Pancreas (tissue), 10 donors: ENCODE measurements around the gene FAM53B. TPM values are rescaled to one million over a fixed set of nuclear protein-coding genes. Genes with fewer than 3 reads are reported as not detected.

ENCODE experiments used
- ATAC-seq, 4 donors: fragments of 200-7000 bp; cut with Tn5 transposase; one replicate each; pipeline versions ENCODE4 v1.8.0 to v1.9.1; 2020; ENCODE audit warnings: mild to moderate bottlenecking in 4 of 4, moderate library complexity in 4 of 4
- DNase-seq, 6 donors: peaks; one replicate each; pipeline ENCODE4 v3.0.0-alpha.2; 2020
- FAIRE-seq: peaks from 2 replicates; lab custom pipeline; 2012; peaks lifted over from hg19 to GRCh38; lab: Jason Lieb, UNC
- H3K27ac ChIP-seq, 4 donors: fragments of 200-600 bp; sonication (generic); 1 replicate in 3 of 4; 2 replicates in 1 of 4; pipeline versions ENCODE4 v1.5.0 to v1.8.0; 2020
- H3K27me3 ChIP-seq, 4 donors: fragments of 200-600 bp; one replicate each; pipeline ENCODE4 v1.8.0; 2021
- H3K36me3 ChIP-seq, 3 donors: fragments of 200-600 bp; sonication (generic) in 1 of 3; one replicate each; pipeline versions ENCODE4 v1.5.0 to v1.8.0; 2020 to 2021
- H3K4me1 ChIP-seq, 3 donors: fragments of 200-600 bp; one replicate each; pipeline ENCODE4 v1.8.0; 2021
- H3K4me3 ChIP-seq, 4 donors: fragments of 200-600 bp; sonication (generic) in 2 of 4; one replicate each; pipeline versions ENCODE4 v1.5.0 to v1.8.0; 2020 to 2021
- H3K9me3 ChIP-seq, 4 donors: fragments of 200-600 bp; one replicate each; pipeline ENCODE4 v1.8.0; 2021
- CTCF ChIP-seq, 4 donors: fragments of 200-600 bp; sonication (generic) in 3 of 4; IDR thresholded peaks; one replicate each; pipeline versions ENCODE4 v1.5.0 to v1.8.0; 2021; ENCODE audit warnings: antibody characterized with exemption in 4 of 4
- WGBS, 2 donors: extraction: QIAGEN DNeasy Blood & Tissue Kit; methylation state at CpG; one replicate each; pipeline ENCODE4 v1.1.7; 2013; 5-methylcytosine and 5-hydroxymethylcytosine counted together
- intact Hi-C, 3 donors: fragments of 100-400 bp; cut with DNase I; formaldehyde crosslinking; loops; one replicate each; pipeline versions ENCODE4 v1.11.1 to v1.14.2; 2022
- polyA plus RNA-seq, 2 donors: library from polyadenylated mRNA; stranded (reverse); fragments of 200-250 nt; gene quantifications; one replicate each; pipeline ENCODE4 v1.2.3, GENCODE V29; 2013
- total RNA-seq, 6 donors: library from RNA; stranded (reverse); fragmentation: NEBNext Ultra II Directional in 4 of 6; extraction: Animal tissue kit (Norgen Biotek cat#: 25700) in 4 of 6; gene quantifications; one replicate each; pipeline versions ENCODE4 v1.2.1 to v1.2.4, GENCODE V29; 2021 to 2023
- donor health status: healthy with polysubstance abuse.
- donor health status: DM: no; HTN: no; CAD: no; lungs with moderate emphysema.
- donor health status: DM: no; HTN: no; CAD: no.
- donor health status: control.
- donor health status: control.
- donor health status: Bipolar disorder and iron deficiency.
- donor health status: DM: yes; HTN: yes; CAD: no.
- donor health status: DM: no; HTN: no; CAD: no.
- donor health status: DM: no; HTN: no; CAD: no.
- donor health status: DM: yes; HTN: yes; CAD: no.

FAM53B gene
- total and polyA plus RNA-seq, 8 donors = 5.3 to 16.4 (median 8.5) TPM

- ATAC-seq (no peak), FAIRE-seq (no peak), DNase-seq (no peak)
- intact Hi-C loops = no loop called here
- Histone ChIP-seq H3K4me3 (no peak overlapping the region), H3K27ac (no peak overlapping the region), H3K36me3 (no peaks in the 10 kb centered on the region), H3K9me3 (no peaks in the 10 kb centered on the region), H3K27me3 (no peaks in the 10 kb centered on the region), H3K4me1 (peaks cover 0 to 3% (median 0%) of the 10 kb centered on the region in 3 donors)
- 74 to 75% methylated on average over 11 of the region's 11 CpGs for WGBS, 2 donors
- no peak for TF ChIP-seq CTCF (IDR thresholded peaks at IDR 0.05)
These were observed 174.3 kb downstream of the FAM53B start for GRCh38 chr10:124569623-124570470.

Other genes with a start within 250 kb of the FAM53B start
- gene EEF1AKMT2, start 47.5 kb upstream of the FAM53B start, total RNA-seq = 1 to 10 TPM; 5.7 to 9.4 (median 6.9) TPM
- 10 to 100 TPM; 10.0 to 11.9 TPM for gene EEF1AKMT2, start 47.5 kb upstream of the FAM53B start, polyA plus RNA-seq
- gene ABRAXAS2, start 57.4 kb upstream of the FAM53B start, total RNA-seq = 1 to 10 TPM; 2.8 to 7.2 (median 4.9) TPM
- 1 to 10 TPM; 2.4 to 4.8 TPM for gene ABRAXAS2, start 57.4 kb upstream of the FAM53B start, polyA plus RNA-seq
- 10 to 100 TPM in 1 of 6 donors, 1 to 10 TPM in 5; 5.8 to 12.2 (median 7.7) TPM for gene ZRANB1, start 197.7 kb upstream of the FAM53B start, total RNA-seq
- 1 to 10 TPM; 4.3 to 8.7 TPM for gene ZRANB1, start 197.7 kb upstream of the FAM53B start, polyA plus RNA-seq